Inferior parietal cortex (tissue), 1 donor: ENCODE measurements around the gene ROPN1B.
"Not testable (repeated sequence)": the region's sequence is repeated elsewhere in the genome, so short reads cannot be mapped to it uniquely, and the experiment has no call there.

ENCODE experiments used
- DNase-seq: peaks from one replicate; pipeline ENCODE4 v3.0.0-alpha.2; 2016; ENCODE audit errors: extremely low spot score

The ROPN1B gene

GRCh38 chr3:125957674-125958510, 11.1 kb upstream of the ROPN1B start:
- DNase-seq, result no peak

GRCh38 chr3:125958511-125959316, 10.3 kb upstream of the ROPN1B start:
- DNase-seq, result no peak

- DNase-seq, result no peak
These were observed 9.5 kb upstream of the ROPN1B start for GRCh38 chr3:125959317-125960065.

- DNase-seq, result no peak
These were observed 8.9 kb upstream of the ROPN1B start for GRCh38 chr3:125960066-125960424.

- no peak for DNase-seq
These were observed 8.3 kb upstream of the ROPN1B start for GRCh38 chr3:125960456-125961288.

GRCh38 chr3:125961289-125961589, 7.7 kb upstream of the ROPN1B start:
- no peak for DNase-seq

GRCh38 chr3:125963834-125964233, 5.1 kb upstream of the ROPN1B start:
- not testable (repeated sequence) for DNase-seq

- no peak for DNase-seq
These were observed 3.5 kb upstream of the ROPN1B start for GRCh38 chr3:125965505-125965904.

GRCh38 chr3:125967156-125967555, 1.8 kb upstream of the ROPN1B start:
- DNase-seq, result no peak

GRCh38 chr3:125968121-125968520, 857 bp upstream of the ROPN1B start:
- not testable (repeated sequence) for DNase-seq

GRCh38 chr3:125971997-125972944, 3.3 kb downstream of the ROPN1B start:
- DNase-seq, result peak; percentile 45

- DNase-seq, result not testable (repeated sequence)
These were observed 6.4 kb downstream of the ROPN1B start for GRCh38 chr3:125975245-125976002.

- DNase-seq, result not testable (repeated sequence)
These were observed 7.0 kb downstream of the ROPN1B start for GRCh38 chr3:125976003-125976390.

GRCh38 chr3:125977104-125977503, 8.1 kb downstream of the ROPN1B start:
- not testable (repeated sequence) for DNase-seq

- not testable (repeated sequence) for DNase-seq
These were observed 16.0 kb downstream of the ROPN1B start for GRCh38 chr3:125984951-125985350.

GRCh38 chr3:125990253-125990970, 21.4 kb downstream of the ROPN1B start:
- DNase-seq, result peak; percentile 79

- DNase-seq, result not testable (repeated sequence)
These were observed 27.8 kb downstream of the ROPN1B start for GRCh38 chr3:125996751-125997150.

- DNase-seq, result no peak
These were observed 33.2 kb downstream of the ROPN1B start for GRCh38 chr3:126002189-126002588.
